NCI-H446 (cell line): ENCODE measurements around the gene PHF2.

Experiments
- DNase-seq, 2 experiments: peaks; one replicate each; lab custom pipeline; 2025; lab: John Stamatoyannopoulos, UW

Gene PHF2

DNA sequence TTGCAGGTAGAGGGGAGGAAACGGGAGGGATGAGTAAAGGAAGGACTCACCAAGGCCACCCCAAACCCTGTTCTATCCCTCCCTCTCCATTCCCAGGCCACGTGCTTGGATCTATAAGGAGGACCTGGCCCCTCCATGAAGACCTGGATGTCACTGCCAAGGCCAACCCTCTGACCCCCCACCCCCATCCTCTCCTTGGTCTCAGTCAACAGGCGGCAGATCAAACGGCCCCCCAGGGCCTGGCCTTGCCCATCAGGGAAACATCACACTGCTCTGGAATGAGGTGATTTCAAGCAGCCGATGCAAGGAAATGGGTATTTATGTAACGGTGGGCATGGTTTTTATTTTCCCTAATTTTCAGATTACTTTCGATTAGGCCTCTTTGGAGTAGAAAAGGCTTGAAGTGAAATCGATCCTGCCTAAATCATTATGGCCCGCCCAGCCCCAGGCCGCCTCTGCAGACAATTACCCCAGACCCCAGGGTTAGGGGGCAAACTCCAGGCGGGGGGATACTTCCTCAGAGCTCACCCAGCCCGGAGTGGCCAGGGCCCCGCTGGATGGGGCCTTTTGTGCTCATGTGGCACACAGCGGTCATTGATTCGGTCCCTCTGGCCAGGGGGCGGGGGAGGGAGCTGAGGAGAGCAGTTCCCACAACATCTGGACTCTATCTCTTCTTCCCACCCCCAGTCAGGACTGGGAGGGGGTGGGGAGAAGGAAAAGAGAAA is 125.3 kb downstream of the PHF2 start:
- DNase-seq: no peak

DNA sequence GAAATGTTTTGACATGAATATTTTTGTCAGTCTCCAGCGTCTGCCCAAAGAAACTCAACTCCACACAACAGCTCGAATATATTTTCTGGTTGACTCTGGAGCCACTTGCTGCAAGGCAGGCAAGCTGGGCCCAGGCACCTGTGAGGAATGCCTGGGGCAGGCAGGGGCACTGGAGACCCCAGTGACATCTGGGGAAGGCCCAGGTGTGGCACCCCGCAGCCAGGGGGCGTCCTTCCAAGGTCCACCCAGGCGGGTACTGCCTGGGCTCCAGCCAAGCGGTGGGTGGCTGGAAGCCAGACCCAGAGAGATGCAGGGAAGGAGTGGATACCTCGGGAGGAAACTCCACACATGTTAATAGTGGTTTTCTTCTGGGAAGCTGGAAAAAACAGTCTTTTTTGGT is 125.9 kb downstream of the PHF2 start:
- DNase-seq: no peak

DNA sequence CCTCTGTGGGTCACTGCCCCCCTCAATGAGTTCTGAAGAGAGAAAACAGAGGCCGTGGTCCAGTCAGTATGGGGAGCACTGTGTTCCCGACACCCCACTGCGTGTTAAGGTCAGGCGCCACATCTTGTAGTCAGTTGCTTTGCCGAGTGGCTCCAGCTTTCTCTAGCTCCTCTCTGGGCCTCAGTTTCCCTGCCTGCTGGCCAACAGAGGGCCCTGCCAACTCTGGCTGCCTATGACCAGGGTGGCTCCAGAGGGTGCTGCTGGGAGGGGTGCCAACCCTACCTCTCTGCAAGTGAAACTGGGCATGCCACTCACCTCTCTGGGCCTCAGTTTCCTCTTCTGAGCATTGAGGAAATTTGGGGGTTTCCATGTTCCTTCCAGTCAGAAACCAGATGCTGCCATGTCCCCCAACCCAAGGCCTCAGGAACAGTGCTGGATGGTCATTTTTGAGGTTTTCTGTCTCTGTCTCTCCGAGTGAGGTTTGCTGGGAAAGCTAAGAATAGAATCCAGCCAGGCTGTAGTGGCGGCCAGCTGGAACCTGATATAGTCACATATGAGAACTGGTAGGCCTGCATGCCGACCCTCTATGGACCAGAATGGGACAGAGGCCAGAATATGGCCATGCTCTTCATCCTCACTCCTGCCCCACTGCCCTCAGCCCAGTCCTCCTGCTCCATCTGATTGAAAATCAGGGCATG is 132.1 kb downstream of the PHF2 start:
- no peak for DNase-seq

- DNase-seq: no peak
These were observed 132.6 kb downstream of the PHF2 start for GRCh38 chr9:93708987-93709302.

DNA sequence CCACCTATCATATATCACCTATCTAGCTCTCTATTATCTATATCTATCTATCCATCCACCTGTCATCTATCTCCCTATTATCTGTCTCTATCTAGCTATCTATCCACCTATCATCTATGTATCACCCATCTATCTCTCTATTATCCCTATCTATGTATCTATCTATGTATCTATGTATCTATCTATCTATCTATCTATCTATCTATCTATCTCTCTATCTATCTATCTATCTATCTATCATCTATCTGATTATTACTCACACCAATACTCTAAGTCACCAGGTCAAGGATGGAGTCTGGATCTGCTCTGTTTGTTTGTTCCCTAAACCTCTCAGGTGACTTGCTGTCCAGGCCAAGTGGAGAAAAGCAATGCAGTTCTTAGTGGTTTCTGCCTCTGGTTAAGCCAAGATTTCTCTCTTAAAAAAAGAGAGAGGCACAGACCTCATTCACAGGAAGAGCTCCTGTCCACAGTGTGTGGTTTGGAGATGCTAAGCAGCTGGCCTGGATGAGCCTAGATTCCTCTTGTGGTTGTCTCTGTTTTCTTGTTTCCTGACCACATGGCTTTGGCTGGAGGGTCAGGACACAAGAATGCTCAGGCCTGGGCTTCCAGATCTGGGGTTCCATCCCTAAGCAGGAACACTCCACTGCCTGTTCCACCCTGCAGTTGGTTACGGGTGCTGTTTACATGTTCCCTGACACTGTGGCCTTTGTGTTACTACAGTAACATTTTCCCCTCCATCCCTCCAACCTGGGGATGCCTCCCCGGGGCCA is 133.4 kb downstream of the PHF2 start:
- no peak for DNase-seq

- DNase-seq: no peak
These were observed 134.0 kb downstream of the PHF2 start for GRCh38 chr9:93710370-93710723.

- DNase-seq: no peak
These were observed 134.6 kb downstream of the PHF2 start for GRCh38 chr9:93711002-93711401.

- DNase-seq: no peak
These were observed 136.5 kb downstream of the PHF2 start for GRCh38 chr9:93712896-93713295.

DNA sequence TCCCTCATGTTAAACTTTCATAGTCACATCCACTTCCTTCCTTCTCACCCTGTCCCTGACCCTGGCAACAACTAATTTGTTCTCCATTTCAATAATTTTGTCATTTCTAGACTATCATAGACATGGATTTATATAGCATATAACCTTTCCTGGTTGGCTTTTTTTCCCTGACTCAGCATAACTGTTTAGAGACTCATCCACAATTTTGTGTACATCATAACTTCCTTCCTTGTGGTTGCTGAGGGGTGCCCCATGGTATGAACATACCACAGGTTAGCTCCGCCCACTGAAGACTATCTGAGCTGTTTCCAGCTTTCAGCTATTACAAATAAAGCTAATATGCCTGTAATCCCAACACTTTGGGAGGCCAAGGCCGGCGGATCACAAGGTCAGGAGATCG is 137.3 kb downstream of the PHF2 start:
- no peak for DNase-seq

DNA sequence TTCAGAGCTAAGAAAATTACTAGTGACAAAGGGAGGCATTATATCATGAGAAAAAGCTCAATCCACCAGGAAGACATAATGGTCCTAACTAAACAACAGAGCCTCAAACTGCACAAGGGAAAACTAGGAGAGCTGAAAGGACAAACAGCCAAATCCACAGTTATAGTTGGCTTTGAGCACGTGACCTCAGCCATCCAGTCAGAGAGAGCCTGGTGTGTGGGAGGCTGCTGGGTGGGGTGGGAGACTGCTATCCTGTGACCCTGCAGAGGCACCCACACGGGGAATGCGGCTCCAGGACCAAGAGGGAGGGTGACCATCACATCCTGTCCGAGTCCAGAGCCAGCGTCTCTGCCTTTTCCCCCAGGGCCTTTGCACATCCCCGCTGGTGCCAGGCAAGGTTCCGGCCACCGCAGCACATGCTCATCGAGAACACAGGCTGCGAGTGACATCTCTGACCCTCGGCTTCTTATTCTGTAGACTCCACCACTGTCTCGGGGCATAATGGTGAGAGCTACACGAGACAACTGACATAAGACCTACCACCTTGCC is 145.1 kb downstream of the PHF2 start:
- DNase-seq: no peak

DNA sequence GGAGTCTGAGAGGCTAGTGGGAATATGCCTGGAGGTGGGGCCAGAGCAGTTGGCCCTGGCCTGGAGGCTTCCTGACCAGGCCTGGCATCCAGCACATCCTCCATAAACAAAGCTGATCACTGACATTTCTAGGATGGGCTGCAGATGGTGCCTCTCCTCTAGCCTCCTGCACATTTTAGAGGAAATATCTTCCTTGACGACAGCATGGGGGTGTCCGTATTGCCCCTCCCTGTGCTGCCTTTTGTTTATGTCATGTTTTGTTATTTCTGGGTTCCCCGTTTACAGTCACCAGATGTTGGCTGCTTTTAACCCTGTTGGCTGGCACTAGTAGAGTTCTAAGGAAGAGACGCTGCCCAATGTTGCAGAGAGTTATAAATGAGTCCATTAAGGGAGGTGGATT is 148.5 kb downstream of the PHF2 start:
- DNase-seq: no peak

- DNase-seq: no peak
These were observed 149.0 kb downstream of the PHF2 start for GRCh38 chr9:93725382-93725781.

GRCh38 chr9:93726147-93726546 is 149.8 kb downstream of the PHF2 start:
- no peak for DNase-seq
